HepG2 (cell line): Measurements from ENCODE around the gene CIAPIN1. TPM values are rescaled to one million over a fixed set of nuclear protein-coding genes. Genes with fewer than 3 reads are reported as not detected.

Experiments used
- ATAC-seq: fragments of 200-7000 bp; cut with Tn5 transposase; 3 replicates; pipeline ENCODE4 v1.9.1; 2020; ENCODE audit warnings: mild to moderate bottlenecking, moderate library complexity
- BruUV-seq: library from RNA; stranded (reverse); fragments of 400-500 nt; replicated peaks from 2 replicates; lab custom pipeline; 2021; lab: Mats Ljungman, UMichigan
- CTCF ChIA-PET: fragments of 300-600 bp; formaldehyde crosslinking; extraction: SDS; loops from one replicate; lab custom pipeline; 2021; ENCODE audit warnings: low total read pairs, inconsistent platforms, low intra/inter-chr PET ratio; lab: Yijun Ruan, JAX
- POLR2A ChIA-PET: fragments of 350-600 bp; sonication (Branson Sonifier 250); formaldehyde crosslinking; loops from one replicate; lab custom pipeline; 2020; ENCODE audit warnings: antibody characterized with exemption, inconsistent platforms; lab: Yijun Ruan, JAX
- DNase-seq: peaks from one replicate; pipeline ENCODE4 v3.0.0-alpha.2; 2015; ENCODE audit warnings: low spot score
- FAIRE-seq: peaks from 3 replicates; lab custom pipeline; 2011; peaks lifted over from hg19 to GRCh38; lab: Jason Lieb, UNC
- H2AFZ ChIP-seq: one replicate; pipeline ENCODE4 v1.6.1; 2011; ENCODE audit warnings: low read length, inconsistent platforms
- H3K27ac ChIP-seq: fragments of 300-600 bp; 3 replicates; pipeline ENCODE4 v1.8.0; 2011; ENCODE audit warnings: mixed run types, mild to moderate bottlenecking, mixed read lengths, low read length, inconsistent platforms; ENCODE audit not compliant: insufficient read depth; ENCODE audit errors: extremely low read length
- H3K27me3 ChIP-seq, 2 experiments: fragments of 200-600 bp in 1 of 2; 2 replicates in 1 of 2; 3 replicates in 1 of 2; pipeline versions ENCODE4 v1.6.0 to v1.8.0; 2011; ENCODE audit warnings: low read length in 2 of 2, mild to moderate bottlenecking in 2 of 2, moderate library complexity in 2 of 2, inconsistent platforms in 1 of 2; ENCODE audit not compliant: insufficient read depth in 2 of 2, control insufficient read depth in 1 of 2
- H3K36me3 ChIP-seq, 2 experiments: fragments of 200-600 bp in 1 of 2; replicated peaks in 1 of 2; 2 replicates in 1 of 2; 3 replicates in 1 of 2; pipeline versions ENCODE4 v1.5.1 to v1.8.0; 2011; ENCODE audit warnings: low read length in 2 of 2, inconsistent platforms in 1 of 2; ENCODE audit not compliant: insufficient read depth in 2 of 2, control insufficient read depth in 1 of 2
- H3K4me1 ChIP-seq: 2 replicates; pipeline ENCODE4 v1.5.1; 2012; ENCODE audit warnings: low read length, inconsistent platforms; ENCODE audit not compliant: insufficient read depth
- H3K4me2 ChIP-seq: 2 replicates; pipeline ENCODE4 v1.6.0; 2011; ENCODE audit warnings: low read depth, low read length, inconsistent platforms
- H3K4me3 ChIP-seq, 3 experiments: fragments of 200-600 bp in 1 of 3; sonication (generic), shearing (Covaris generic) in 1 of 3; replicated peaks in 1 of 3; 2 replicates each; pipeline ENCODE4 v1.5.1; 2011 to 2016; ENCODE audit warnings: low read length in 3 of 3, inconsistent platforms in 2 of 3, low read depth in 2 of 3, mild to moderate bottlenecking in 2 of 3, control low read depth in 1 of 3, mixed read lengths in 1 of 3; ENCODE audit not compliant: insufficient read depth in 1 of 3
- H3K79me2 ChIP-seq: one replicate; pipeline ENCODE4 v1.6.1; 2011; ENCODE audit warnings: low read length, inconsistent platforms; ENCODE audit not compliant: insufficient read depth
- H3K9ac ChIP-seq: 2 replicates; pipeline ENCODE4 v1.6.0; 2011; ENCODE audit warnings: mild to moderate bottlenecking, low read depth, low read length, inconsistent platforms; ENCODE audit not compliant: insufficient read depth
- H3K9me3 ChIP-seq: 2 replicates; pipeline ENCODE4 v1.5.1; 2012; ENCODE audit warnings: mild to moderate bottlenecking, low read length
- H4K20me1 ChIP-seq: 2 replicates; pipeline ENCODE4 v1.6.0; 2011; ENCODE audit warnings: inconsistent platforms, mild to moderate bottlenecking, low read length, moderate library complexity; ENCODE audit not compliant: insufficient read depth
- ATF4 ChIP-seq, 2 experiments: fragments of 450-650 bp in 1 of 2; sonication (generic) in 1 of 2; formaldehyde crosslinking; IDR thresholded peaks; 2 replicates each; pipeline versions ENCODE4 v1.5.0 to v1.8.0; 2020 to 2022; ENCODE audit warnings: mild to moderate bottlenecking in 1 of 2, missing genetic modification reagents in 1 of 2
- DZIP1 ChIP-seq: sonication (generic); formaldehyde crosslinking; IDR thresholded peaks from 2 replicates; pipeline ENCODE4 v1.5.0; 2020; ENCODE audit warnings: mild to moderate bottlenecking, missing genetic modification reagents
- FOXA1 ChIP-seq, 2 experiments: fragments of 450-650 bp in 1 of 2; sonication (generic) in 1 of 2; formaldehyde crosslinking in 1 of 2; IDR thresholded peaks; 2 replicates each; pipeline versions ENCODE4 v1.4.0 to v1.6.1; 2016 to 2020; ENCODE audit warnings: missing genetic modification reagents in 1 of 2
- HES4 ChIP-seq: sonication (generic); formaldehyde crosslinking; IDR thresholded peaks from 2 replicates; pipeline ENCODE4 v1.9.0; 2021; ENCODE audit warnings: mild to moderate bottlenecking, missing genetic modification reagents, borderline replicate concordance
- HNRNPL ChIP-seq: fragments of 200-400 bp; formaldehyde crosslinking; IDR thresholded peaks from 2 replicates; pipeline ENCODE4 v1.6.1; 2017; ENCODE audit warnings: mild to moderate bottlenecking, low read depth, low read length
- SMAD1 ChIP-seq: sonication (generic); formaldehyde crosslinking; IDR thresholded peaks from 2 replicates; pipeline ENCODE4 v1.4.0; 2020; ENCODE audit warnings: missing genetic modification reagents, low read depth, mild to moderate bottlenecking, borderline replicate concordance
- SNAPC5 ChIP-seq: sonication (generic); formaldehyde crosslinking; IDR thresholded peaks from 2 replicates; pipeline ENCODE4 v1.8.1; 2023; ENCODE audit warnings: mild to moderate bottlenecking, missing genetic modification reagents, borderline replicate concordance
- TGIF2 ChIP-seq: IDR thresholded peaks from 2 replicates; pipeline ENCODE4 v1.6.1; 2016; ENCODE audit warnings: control low read depth, missing compliant biosample characterization
- ZNF496 ChIP-seq: sonication (generic); formaldehyde crosslinking; IDR thresholded peaks from 2 replicates; pipeline ENCODE4 v1.8.1; 2023; ENCODE audit warnings: mild to moderate bottlenecking, moderate library complexity, missing genetic modification reagents; ENCODE audit not compliant: insufficient replicate concordance
- ZNF678 ChIP-seq: sonication (generic); formaldehyde crosslinking; IDR thresholded peaks from 2 replicates; pipeline ENCODE4 v1.4.0; 2020; ENCODE audit warnings: mild to moderate bottlenecking, missing genetic modification reagents
- ZNF770 ChIP-seq: sonication (generic); formaldehyde crosslinking; IDR thresholded peaks from 2 replicates; pipeline ENCODE4 v1.5.0; 2020; ENCODE audit warnings: mild to moderate bottlenecking, missing genetic modification reagents
- ZNF772 ChIP-seq: sonication (generic); formaldehyde crosslinking; IDR thresholded peaks from 2 replicates; pipeline ENCODE4 v1.5.0; 2020; ENCODE audit warnings: mild to moderate bottlenecking, missing genetic modification reagents
- ZNF784 ChIP-seq: sonication (generic); formaldehyde crosslinking; IDR thresholded peaks from 2 replicates; pipeline ENCODE4 v1.5.1; 2020; ENCODE audit warnings: missing genetic modification reagents, mild to moderate bottlenecking, borderline replicate concordance
- WGBS: methylation state at CpG from one replicate; pipeline ENCODE4 v1.1.6; 2017; ENCODE audit warnings: low lambda C conversion rate; 5-methylcytosine and 5-hydroxymethylcytosine counted together
- in situ Hi-C: cut with HindIII; loops from 2 replicates; pipeline ENCODE4 v1.10.0; 2017; ENCODE audit warnings: low pct_unique_long_range_greater_than_20kb; ENCODE audit not compliant: extremely low pct_ligation_motif_present
- intact Hi-C: fragments of 100-400 bp; cut with micrococcal nuclease; formaldehyde crosslinking; loops from one replicate; pipeline ENCODE4 v1.10.0; 2022; ENCODE audit not compliant: unreplicated experiment
- polyA plus RNA-seq, 8 experiments: library from polyadenylated mRNA; depleted of rRNA in 3 of 8; stranded (reverse) in 7 of 8; unstranded in 1 of 8; fragments of >200 nt; fragmentation: Illumina TruSeq in 4 of 8; extraction: Trizol in 4 of 8; gene quantifications; 2 replicates each; pipeline versions ENCODE4 v1.2.1 to v1.2.3, GENCODE V29; 2011 to 2016; ENCODE audit warnings: low read depth in 4 of 8, missing spikeins in 1 of 8, mixed read lengths in 1 of 8; ENCODE audit not compliant: insufficient read depth in 1 of 8
- total RNA-seq, 5 experiments: library from RNA; depleted of rRNA; stranded (reverse); fragments of >200 nt; fragmentation: Illumina TruSeq; extraction: Trizol; gene quantifications; 2 replicates each; pipeline ENCODE4 v1.2.3, GENCODE V29; 2016; ENCODE audit warnings: low read depth in 1 of 5

Gene CIAPIN1
- total and polyA plus RNA-seq, 2 of the 13 experiments (the other 11 are each of a cell fraction or from before 2014, with no cell fraction given), result 69.3 to 89.7 TPM

- POLR2A ChIA-PET, result interaction anchor here (0.6 to 3.2 kb wide), 4 partner anchors 10 to 422 kb away, joined by 3 to 37 read pairs (median 4); partner anchors contain the start of gene CX3CL1
- TF ChIP-seq HNRNPL, result peak; percentile 72; the same call in 1 of the 2 replicates
- TF ChIP-seq ZNF496 (CRISPR knock-in tag), result no peak
- no peak for TF ChIP-seq ATF4 (CRISPR knock-in tag; IDR thresholded peaks at IDR 0.05)
- peak; percentile 17; the same call in 1 of the 2 replicates for TF ChIP-seq SMAD1 (CRISPR knock-in tag)
- TF ChIP-seq ZNF772 (CRISPR knock-in tag), result 0 out of 2 replicates have a peak, but pooled peaks have one; percentile 8
- peak; percentile 49; the same call in 1 of the 2 replicates for TF ChIP-seq ZNF770 (CRISPR knock-in tag)
- TF ChIP-seq DZIP1 (CRISPR knock-in tag), result no peak
- no peak for TF ChIP-seq ZNF784 (CRISPR knock-in tag)
- no peak for TF ChIP-seq TGIF2 (CRISPR knock-in tag)
- no peak for TF ChIP-seq HES4 (CRISPR knock-in tag)
- no peak for TF ChIP-seq SNAPC5
- no peak for TF ChIP-seq FOXA1 (IDR thresholded peaks at IDR 0.05)
- TF ChIP-seq FOXA1 (CRISPR knock-in tag; IDR thresholded peaks at IDR 0.05), result no peak
- TF ChIP-seq ZNF678 (CRISPR knock-in tag), result no peak
Measured at GRCh38 chr16:57382535-57383275, 64.5 kb downstream of the CIAPIN1 start.

More at GRCh38 chr16:57382535-57383275, 64.5 kb downstream of the CIAPIN1 start:
- no peak for DNase-seq
- CTCF ChIA-PET, result no interaction called here
- Histone ChIP-seq H3K27ac (no peak overlapping the region), H3K9ac (no peak overlapping the region), H3K4me1 (peaks cover 61% of the 10 kb centered on the region), H3K27me3 (no peaks in the 10 kb centered on the region), H3K36me3 (peaks cover 32 to 48% of the 10 kb centered on the region in 2 experiments), H2AFZ (no peak overlapping the region), H3K4me2 (no peak overlapping the region), H4K20me1 (peaks cover 4% of the 10 kb centered on the region; the same call in 1 of the 2 replicates), H3K79me2 (peaks cover 11% of the 10 kb centered on the region), H3K9me3 (no peaks in the 10 kb centered on the region), H3K4me3 (no peak overlapping the region)
- no peak for FAIRE-seq
- 94% methylated on average over 12 of the region's 16 CpGs for WGBS
- BruUV-seq, result no TSS peak
- in situ Hi-C loops (no loop called here), intact Hi-C loops (no loop called here)
- peak; percentile 20 for ATAC-seq
